K562 (cell line): ENCODE data around the gene NDOR1. TPM values are rescaled to one million over a fixed set of nuclear protein-coding genes. Genes with fewer than 3 reads are reported as not detected.

Experiments used
- BRCA1 ChIP-seq, 2 experiments: fragments of 450-650 bp in 1 of 2; sonication (generic) in 1 of 2; formaldehyde crosslinking in 1 of 2; IDR thresholded peaks; 2 replicates each; pipeline versions ENCODE4 v1.5.0 to v1.6.1; 2017 to 2020; ENCODE audit warnings: mild to moderate bottlenecking in 1 of 2, missing genetic modification reagents in 1 of 2
- CHD1 ChIP-seq: fragments of 200-600 bp; sonication (generic); IDR thresholded peaks from one replicate; pipeline ENCODE4 v1.6.1; 2012; ENCODE audit warnings: mild to moderate bottlenecking, moderate library complexity, low read length, inconsistent platforms
- FOXK1 ChIP-seq: sonication (generic); formaldehyde crosslinking; IDR thresholded peaks from 2 replicates; pipeline ENCODE4 v1.8.0; 2022; ENCODE audit warnings: missing genetic modification reagents, mild to moderate bottlenecking, borderline replicate concordance
- GABPA ChIP-seq: fragments of 200-800 bp; sonication (Bioruptor generic); conservative IDR thresholded peaks from 2 replicates; pipeline ENCODE4 v1.6.1; 2016; ENCODE audit warnings: low read depth, missing genetic modification characterization, missing compliant biosample characterization
- HDAC1 ChIP-seq, 2 experiments: fragments of 450-650 bp; IDR thresholded peaks; 2 replicates each; pipeline ENCODE4 v1.6.1; 2016 to 2017; ENCODE audit warnings: inconsistent platforms in 1 of 2, mild to moderate bottlenecking in 1 of 2, moderate library complexity in 1 of 2
- MAZ ChIP-seq, 2 experiments: fragments of 450-650 bp in 1 of 2; sonication (generic) in 1 of 2; formaldehyde crosslinking; IDR thresholded peaks in 1 of 2; conservative IDR thresholded peaks in 1 of 2; 2 replicates each; pipeline versions ENCODE4 v1.4.0 to v1.5.0; 2020; ENCODE audit warnings: mild to moderate bottlenecking in 1 of 2, missing genetic modification reagents in 1 of 2
- MCM5 ChIP-seq: fragments of 450-650 bp; IDR thresholded peaks from 2 replicates; pipeline ENCODE4 v1.6.1; 2016; ENCODE audit warnings: low read depth
- SMAD3 ChIP-seq: fragments of 450-650 bp; formaldehyde crosslinking; conservative IDR thresholded peaks from 2 replicates; pipeline ENCODE4 v1.4.0; 2020; ENCODE audit warnings: mild to moderate bottlenecking
- TBL1XR1 ChIP-seq, 2 experiments: IDR thresholded peaks; 2 replicates each; pipeline ENCODE4 v1.6.1; 2012; ENCODE audit warnings: improper control_type of control experiment in 2 of 2, low read length in 2 of 2, mild to moderate bottlenecking in 1 of 2
- polyA plus RNA-seq, 8 experiments: library from polyadenylated mRNA; depleted of rRNA in 4 of 8; stranded (reverse) in 5 of 8; unstranded in 3 of 8; fragments of >200 nt; fragmentation: Nextera tagmentation in 2 of 8; fragmentation: Illumina TruSeq in 1 of 8; extraction: Ambion mirVana in 2 of 8; extraction: Trizol in 1 of 8; gene quantifications; 2 replicates each; pipeline versions ENCODE4 v1.2.1 to v1.2.3, GENCODE V29; 2011 to 2014; ENCODE audit warnings: inconsistent platforms in 1 of 8, missing spikeins in 1 of 8
- total RNA-seq, 7 experiments: library from RNA; depleted of rRNA in 6 of 7; stranded (reverse); fragments of >200 nt in 6 of 7; fragmentation: Illumina TruSeq in 2 of 7; extraction: Trizol in 2 of 7; gene quantifications; 2 replicates each; pipeline versions ENCODE4 v1.2.1 to v1.2.3, GENCODE V29; 2011 to 2021; ENCODE audit warnings: low replicate concordance in 1 of 7
- TF ChIP-seq, protein P1 (sequence below), 2 experiments: IDR thresholded peaks; 2 replicates each; pipeline ENCODE4 v1.6.1; 2012; ENCODE audit warnings: improper control_type of control experiment in 2 of 2, low read depth in 2 of 2, low read length in 2 of 2, borderline replicate concordance in 1 of 2
- TF ChIP-seq, protein P2 (sequence below): fragments of 250-450 bp; sonication (Bioruptor Pico); IDR thresholded peaks from 2 replicates; pipeline ENCODE4 v1.8.0; 2022; ENCODE audit warnings: inconsistent platforms
- TF ChIP-seq, protein P3 (sequence below), 3 experiments: fragments of 200-800 bp in 1 of 3; sonication (Bioruptor generic) in 1 of 3; sonication (generic) in 1 of 3; formaldehyde crosslinking in 1 of 3; IDR thresholded peaks; 2 replicates each; pipeline versions ENCODE4 v1.6.1 to v1.8.0; 2016 to 2022; ENCODE audit warnings: mild to moderate bottlenecking in 2 of 3, missing compliant biosample characterization in 2 of 3, missing genetic modification characterization in 2 of 3, missing genetic modification reagents in 1 of 3
- TF ChIP-seq, protein P4 (sequence below): fragments of 450-650 bp; IDR thresholded peaks from 2 replicates; pipeline ENCODE4 v1.6.1; 2017; ENCODE audit warnings: antibody characterized with exemption

Gene NDOR1
- total and polyA plus RNA-seq, 9 of the 15 experiments (the other 6 are each of a cell fraction or from before 2014, with no cell fraction given): 0.06 to 36.9 (median 6.9) TPM

DNA sequence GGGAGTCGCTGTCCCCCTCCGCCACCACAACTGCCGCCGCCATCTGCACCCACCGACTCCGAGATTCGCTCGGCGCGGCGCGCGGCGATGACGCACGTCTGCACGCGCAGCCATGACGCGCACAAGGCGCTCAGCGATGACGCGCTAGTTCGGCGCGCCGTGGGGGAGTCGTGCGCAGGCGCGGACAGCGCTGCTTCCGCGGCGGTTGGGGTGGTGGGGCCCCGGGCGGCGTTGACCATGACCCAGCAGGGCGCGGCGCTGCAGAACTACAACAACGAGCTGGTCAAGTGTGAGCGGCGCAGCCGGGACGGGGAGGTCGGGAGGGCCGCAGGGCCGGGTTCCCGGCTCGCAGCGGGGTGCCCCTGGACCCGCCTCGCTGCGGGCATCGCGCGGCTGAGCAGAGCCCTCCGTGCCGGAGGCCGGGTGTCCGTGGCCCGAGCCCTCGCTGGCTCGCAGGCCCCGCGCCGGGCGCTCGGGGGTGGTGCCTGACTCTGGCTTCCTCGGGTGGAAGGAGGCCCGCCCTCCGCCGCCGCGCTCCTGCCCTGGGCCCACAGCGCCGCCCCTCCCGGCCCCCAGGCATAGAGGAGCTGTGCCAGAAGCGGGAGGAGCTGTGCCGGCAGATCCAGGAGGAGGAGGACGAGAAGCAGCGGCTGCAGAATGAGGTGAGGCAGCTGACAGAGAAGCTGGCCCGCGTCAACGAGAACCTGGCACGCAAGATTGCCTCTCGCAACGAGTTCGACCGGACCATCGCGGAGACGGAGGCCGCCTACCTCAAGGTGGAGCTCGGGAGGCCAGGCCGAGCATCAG lies 16.8 kb upstream of the NDOR1 start, which contains the start of the genes ANAPC2 and SSNA1 (continued):
- TF ChIP-seq, protein P1, sequence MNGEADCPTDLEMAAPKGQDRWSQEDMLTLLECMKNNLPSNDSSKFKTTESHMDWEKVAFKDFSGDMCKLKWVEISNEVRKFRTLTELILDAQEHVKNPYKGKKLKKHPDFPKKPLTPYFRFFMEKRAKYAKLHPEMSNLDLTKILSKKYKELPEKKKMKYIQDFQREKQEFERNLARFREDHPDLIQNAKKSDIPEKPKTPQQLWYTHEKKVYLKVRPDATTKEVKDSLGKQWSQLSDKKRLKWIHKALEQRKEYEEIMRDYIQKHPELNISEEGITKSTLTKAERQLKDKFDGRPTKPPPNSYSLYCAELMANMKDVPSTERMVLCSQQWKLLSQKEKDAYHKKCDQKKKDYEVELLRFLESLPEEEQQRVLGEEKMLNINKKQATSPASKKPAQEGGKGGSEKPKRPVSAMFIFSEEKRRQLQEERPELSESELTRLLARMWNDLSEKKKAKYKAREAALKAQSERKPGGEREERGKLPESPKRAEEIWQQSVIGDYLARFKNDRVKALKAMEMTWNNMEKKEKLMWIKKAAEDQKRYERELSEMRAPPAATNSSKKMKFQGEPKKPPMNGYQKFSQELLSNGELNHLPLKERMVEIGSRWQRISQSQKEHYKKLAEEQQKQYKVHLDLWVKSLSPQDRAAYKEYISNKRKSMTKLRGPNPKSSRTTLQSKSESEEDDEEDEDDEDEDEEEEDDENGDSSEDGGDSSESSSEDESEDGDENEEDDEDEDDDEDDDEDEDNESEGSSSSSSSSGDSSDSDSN (IDR thresholded peaks at IDR 0.05; ENCODE audit: borderline replicate concordance in 1 of 2, low read depth in 2 of 2, low read length in 2 of 2): peak; percentile 33 to 90; a peak in 2 of 4 replicates
- TF ChIP-seq, protein P2, sequence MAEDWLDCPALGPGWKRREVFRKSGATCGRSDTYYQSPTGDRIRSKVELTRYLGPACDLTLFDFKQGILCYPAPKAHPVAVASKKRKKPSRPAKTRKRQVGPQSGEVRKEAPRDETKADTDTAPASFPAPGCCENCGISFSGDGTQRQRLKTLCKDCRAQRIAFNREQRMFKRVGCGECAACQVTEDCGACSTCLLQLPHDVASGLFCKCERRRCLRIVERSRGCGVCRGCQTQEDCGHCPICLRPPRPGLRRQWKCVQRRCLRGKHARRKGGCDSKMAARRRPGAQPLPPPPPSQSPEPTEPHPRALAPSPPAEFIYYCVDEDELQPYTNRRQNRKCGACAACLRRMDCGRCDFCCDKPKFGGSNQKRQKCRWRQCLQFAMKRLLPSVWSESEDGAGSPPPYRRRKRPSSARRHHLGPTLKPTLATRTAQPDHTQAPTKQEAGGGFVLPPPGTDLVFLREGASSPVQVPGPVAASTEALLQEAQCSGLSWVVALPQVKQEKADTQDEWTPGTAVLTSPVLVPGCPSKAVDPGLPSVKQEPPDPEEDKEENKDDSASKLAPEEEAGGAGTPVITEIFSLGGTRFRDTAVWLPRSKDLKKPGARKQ: no peak
- TF ChIP-seq CHD1 (no peak), GABPA (tag) (peak; percentile 44), HDAC1 (IDR thresholded peaks at IDR 0.05) (peak in 1 of 2 experiments; percentile 95; a peak in 2 of 4 replicates), BRCA1 (IDR thresholded peaks at IDR 0.05) (no peak), BRCA1 (CRISPR knock-in tag; IDR thresholded peaks at IDR 0.05) (no peak), FOXK1 (0 out of 2 replicates have a peak, but pooled peaks have one; percentile 40), MCM5 (no peak), SMAD3 (CRISPR knock-in tag) (peak; percentile 62; the same call in 1 of the 2 replicates), MAZ (CRISPR knock-in tag; conservative IDR thresholded peaks at IDR 0.05 in 1 of 2, IDR thresholded peaks at IDR 0.05 in 1 of 2) (peak; percentile 91 to 94), TBL1XR1 (IDR thresholded peaks at IDR 0.05; ENCODE audit: low read length in 2 of 2) (peak; percentile 61 to 100; a peak in 3 of 4 replicates)
- TF ChIP-seq, protein P3, sequence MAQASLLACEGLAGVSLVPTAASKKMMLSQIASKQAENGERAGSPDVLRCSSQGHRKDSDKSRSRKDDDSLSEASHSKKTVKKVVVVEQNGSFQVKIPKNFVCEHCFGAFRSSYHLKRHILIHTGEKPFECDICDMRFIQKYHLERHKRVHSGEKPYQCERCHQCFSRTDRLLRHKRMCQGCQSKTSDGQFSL (CRISPR knock-in tag; IDR thresholded peaks at IDR 0.05): peak; percentile 100
- TF ChIP-seq, protein P3 (tag; IDR thresholded peaks at IDR 0.05): peak in 1 of 2 experiments; percentile 94; a peak in 2 of 4 replicates
- TF ChIP-seq, protein P4, sequence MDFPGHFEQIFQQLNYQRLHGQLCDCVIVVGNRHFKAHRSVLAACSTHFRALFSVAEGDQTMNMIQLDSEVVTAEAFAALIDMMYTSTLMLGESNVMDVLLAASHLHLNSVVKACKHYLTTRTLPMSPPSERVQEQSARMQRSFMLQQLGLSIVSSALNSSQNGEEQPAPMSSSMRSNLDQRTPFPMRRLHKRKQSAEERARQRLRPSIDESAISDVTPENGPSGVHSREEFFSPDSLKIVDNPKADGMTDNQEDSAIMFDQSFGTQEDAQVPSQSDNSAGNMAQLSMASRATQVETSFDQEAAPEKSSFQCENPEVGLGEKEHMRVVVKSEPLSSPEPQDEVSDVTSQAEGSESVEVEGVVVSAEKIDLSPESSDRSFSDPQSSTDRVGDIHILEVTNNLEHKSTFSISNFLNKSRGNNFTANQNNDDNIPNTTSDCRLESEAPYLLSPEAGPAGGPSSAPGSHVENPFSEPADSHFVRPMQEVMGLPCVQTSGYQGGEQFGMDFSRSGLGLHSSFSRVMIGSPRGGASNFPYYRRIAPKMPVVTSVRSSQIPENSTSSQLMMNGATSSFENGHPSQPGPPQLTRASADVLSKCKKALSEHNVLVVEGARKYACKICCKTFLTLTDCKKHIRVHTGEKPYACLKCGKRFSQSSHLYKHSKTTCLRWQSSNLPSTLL: no peak
